ENCODE results near the gene STRN.
"Not testable (repeated sequence)": the region's sequence is repeated elsewhere in the genome, so short reads cannot be mapped to it uniquely, and the experiment has no call there.

Gene STRN

DNA sequence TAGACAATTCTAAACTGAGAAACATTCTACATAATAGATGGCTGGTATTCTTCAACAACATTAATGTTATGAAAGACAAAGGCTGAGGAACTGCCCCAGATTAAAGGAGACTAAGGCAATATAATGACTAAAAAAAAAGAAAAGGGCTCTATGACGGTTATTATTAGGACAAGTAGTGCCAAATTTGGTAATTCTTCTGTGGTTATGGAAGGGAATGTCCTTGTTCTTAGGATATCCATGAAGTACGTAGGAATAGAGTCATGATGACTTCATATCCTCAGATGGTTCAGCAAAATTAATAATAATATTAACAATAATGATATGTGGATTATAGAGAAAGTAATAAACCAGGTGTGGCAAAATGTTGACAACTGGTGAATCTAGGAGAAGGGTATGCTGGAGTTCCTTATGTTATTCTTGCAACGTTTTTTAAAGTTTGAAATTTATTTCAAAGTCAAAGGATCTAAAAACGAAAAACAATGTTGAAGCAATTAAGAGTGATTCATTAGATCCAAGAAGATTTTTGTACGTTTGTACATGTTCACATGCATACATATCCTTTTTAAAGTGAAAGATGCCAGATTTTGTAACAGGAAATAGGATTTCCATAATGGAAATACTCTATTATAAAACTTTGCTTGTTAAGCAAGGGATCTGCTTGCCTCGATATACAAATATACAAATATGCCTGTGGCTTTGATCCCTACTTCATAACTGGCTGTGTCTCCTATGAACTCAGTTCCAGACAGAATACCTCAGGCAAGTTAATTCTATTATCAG, 27.7 kb upstream of the STRN start:
- POLR2A ChIA-PET = no interaction called here
- TF ChIP-seq, protein P1, sequence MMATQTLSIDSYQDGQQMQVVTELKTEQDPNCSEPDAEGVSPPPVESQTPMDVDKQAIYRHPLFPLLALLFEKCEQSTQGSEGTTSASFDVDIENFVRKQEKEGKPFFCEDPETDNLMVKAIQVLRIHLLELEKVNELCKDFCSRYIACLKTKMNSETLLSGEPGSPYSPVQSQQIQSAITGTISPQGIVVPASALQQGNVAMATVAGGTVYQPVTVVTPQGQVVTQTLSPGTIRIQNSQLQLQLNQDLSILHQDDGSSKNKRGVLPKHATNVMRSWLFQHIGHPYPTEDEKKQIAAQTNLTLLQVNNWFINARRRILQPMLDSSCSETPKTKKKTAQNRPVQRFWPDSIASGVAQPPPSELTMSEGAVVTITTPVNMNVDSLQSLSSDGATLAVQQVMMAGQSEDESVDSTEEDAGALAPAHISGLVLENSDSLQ (IDR thresholded peaks at IDR 0.05) = no peak
- no peak for TF ChIP-seq CTBP1 (IDR thresholded peaks at IDR 0.05; ENCODE audit: borderline replicate concordance)
- TF ChIP-seq TARDBP (IDR thresholded peaks at IDR 0.05) = no peak
- no peak for TF ChIP-seq BHLHE40 (IDR thresholded peaks at IDR 0.05; ENCODE audit: borderline replicate concordance)
- TF ChIP-seq L3MBTL2 (conservative IDR thresholded peaks at IDR 0.05) = no peak
- TF ChIP-seq FOXA1 (IDR thresholded peaks at IDR 0.05) = no peak
- no peak for TF ChIP-seq NFRKB (IDR thresholded peaks at IDR 0.05)
- DNase-seq (ENCODE audit: extremely low spot score) = no peak
- CTCF ChIA-PET = no interaction called here

DNA sequence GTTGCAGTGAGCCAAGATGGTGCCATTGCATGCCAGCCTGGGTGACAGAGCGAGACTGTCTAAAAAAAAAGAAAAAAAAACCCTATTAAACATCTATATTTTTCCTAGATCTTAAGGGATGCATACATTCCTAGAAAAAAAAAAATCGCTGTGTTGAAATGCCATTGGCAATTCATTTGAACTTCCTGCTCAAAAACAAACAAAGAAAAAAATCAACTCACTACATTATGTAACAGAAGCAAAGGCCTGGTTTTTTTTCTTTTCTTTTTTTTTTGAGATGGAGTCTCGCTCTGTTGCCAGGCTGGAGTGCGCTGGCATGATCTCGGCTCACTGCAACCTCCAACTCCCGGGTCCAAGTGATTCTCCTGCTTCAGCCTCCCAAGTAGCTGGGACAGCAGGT, 21.7 kb upstream of the STRN start:
- no peak for TF ChIP-seq SP1 (IDR thresholded peaks at IDR 0.05)
- no peak for TF ChIP-seq CTBP1 (IDR thresholded peaks at IDR 0.05; ENCODE audit: borderline replicate concordance)
- no peak for TF ChIP-seq TARDBP (IDR thresholded peaks at IDR 0.05)
- no peak for TF ChIP-seq FOXA1 (IDR thresholded peaks at IDR 0.05)
- TF ChIP-seq FOXK2 (IDR thresholded peaks at IDR 0.05) = no peak
- no peak for TF ChIP-seq HDGF (IDR thresholded peaks at IDR 0.05; ENCODE audit: borderline replicate concordance)
- TF ChIP-seq, protein P1 (IDR thresholded peaks at IDR 0.05) = no peak
- no peak for TF ChIP-seq NFRKB (IDR thresholded peaks at IDR 0.05)
- no peak for DNase-seq (ENCODE audit: extremely low spot score)
- ChIA-PET POLR2A (no interaction called here), CTCF (no interaction called here)

DNA sequence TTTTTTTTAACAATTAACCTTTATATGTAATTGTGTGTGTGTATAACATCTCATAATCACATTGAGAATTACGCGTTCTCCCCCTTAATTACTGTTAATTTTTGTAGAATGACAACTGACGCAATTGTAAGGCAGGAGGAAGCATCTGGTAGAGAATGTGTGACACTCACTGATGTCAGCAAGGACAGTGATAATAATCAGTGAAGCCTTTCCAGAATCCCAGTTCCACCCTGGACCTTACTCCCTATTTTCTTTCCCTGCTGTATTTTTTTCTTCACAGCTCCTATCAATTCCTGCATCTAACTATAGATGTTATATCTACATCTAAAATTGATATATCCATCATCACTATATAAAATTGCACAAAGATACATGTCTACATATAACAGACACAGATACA, 16.1 kb upstream of the STRN start:
- ChIA-PET CTCF (no interaction called here), POLR2A (no interaction called here)
- no peak for DNase-seq (ENCODE audit: extremely low spot score)
- no peak for TF ChIP-seq LEF1 (IDR thresholded peaks at IDR 0.05; ENCODE audit: borderline replicate concordance)
- no peak for TF ChIP-seq CTBP1 (IDR thresholded peaks at IDR 0.05; ENCODE audit: borderline replicate concordance)
- TF ChIP-seq FOXM1 (IDR thresholded peaks at IDR 0.05; ENCODE audit: borderline replicate concordance) = no peak
- no peak for TF ChIP-seq FOXA1 (IDR thresholded peaks at IDR 0.05)
- TF ChIP-seq, protein P1 (IDR thresholded peaks at IDR 0.05) = no peak
- no peak for TF ChIP-seq ELF4 (IDR thresholded peaks at IDR 0.05)
- TF ChIP-seq ARNT (IDR thresholded peaks at IDR 0.05) = no peak
- no peak for TF ChIP-seq BHLHE40 (IDR thresholded peaks at IDR 0.05; ENCODE audit: borderline replicate concordance)
- no peak for TF ChIP-seq L3MBTL2 (conservative IDR thresholded peaks at IDR 0.05)
- TF ChIP-seq FOXK2 (IDR thresholded peaks at IDR 0.05) = no peak
- TF ChIP-seq ZNF384 (IDR thresholded peaks at IDR 0.05) = no peak
- TF ChIP-seq NFRKB (IDR thresholded peaks at IDR 0.05) = no peak
- no peak for TF ChIP-seq HDGF (IDR thresholded peaks at IDR 0.05; ENCODE audit: borderline replicate concordance)

DNA sequence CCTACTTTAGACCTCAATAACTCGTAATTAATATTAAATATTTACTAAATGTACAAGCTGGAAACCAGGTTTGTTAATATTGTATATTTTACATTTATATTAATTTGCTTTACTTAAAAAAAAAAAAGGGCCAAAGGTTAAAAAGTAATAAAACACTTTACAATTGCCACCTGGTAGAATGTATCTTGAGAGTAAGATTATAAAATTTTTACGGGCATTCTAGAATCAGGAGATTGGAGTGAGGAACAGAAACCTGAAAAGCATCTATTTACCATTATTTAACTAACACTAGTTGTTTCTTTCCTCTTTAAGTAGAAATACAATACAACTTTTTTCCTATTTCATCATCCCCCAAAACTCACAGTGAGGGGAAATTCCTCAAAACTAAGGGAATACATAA, 15.6 kb upstream of the STRN start:
- CTCF ChIA-PET = no interaction called here
- TF ChIP-seq ELF4 (IDR thresholded peaks at IDR 0.05) (no peak), L3MBTL2 (conservative IDR thresholded peaks at IDR 0.05) (no peak), FOXM1 (IDR thresholded peaks at IDR 0.05; ENCODE audit: borderline replicate concordance) (no peak), HDGF (IDR thresholded peaks at IDR 0.05; ENCODE audit: borderline replicate concordance) (no peak), SUZ12 (IDR thresholded peaks at IDR 0.05) (no peak), FOXA1 (IDR thresholded peaks at IDR 0.05) (no peak), BHLHE40 (IDR thresholded peaks at IDR 0.05; ENCODE audit: borderline replicate concordance) (no peak), CTBP1 (IDR thresholded peaks at IDR 0.05; ENCODE audit: borderline replicate concordance) (no peak), NFRKB (IDR thresholded peaks at IDR 0.05) (no peak), ARNT (IDR thresholded peaks at IDR 0.05) (no peak), LEF1 (IDR thresholded peaks at IDR 0.05; ENCODE audit: borderline replicate concordance) (no peak), ZNF384 (IDR thresholded peaks at IDR 0.05) (no peak), SP1 (IDR thresholded peaks at IDR 0.05) (no peak), FOXK2 (IDR thresholded peaks at IDR 0.05) (no peak), TARDBP (IDR thresholded peaks at IDR 0.05) (no peak)
- TF ChIP-seq, protein P1 (IDR thresholded peaks at IDR 0.05) = no peak

DNA sequence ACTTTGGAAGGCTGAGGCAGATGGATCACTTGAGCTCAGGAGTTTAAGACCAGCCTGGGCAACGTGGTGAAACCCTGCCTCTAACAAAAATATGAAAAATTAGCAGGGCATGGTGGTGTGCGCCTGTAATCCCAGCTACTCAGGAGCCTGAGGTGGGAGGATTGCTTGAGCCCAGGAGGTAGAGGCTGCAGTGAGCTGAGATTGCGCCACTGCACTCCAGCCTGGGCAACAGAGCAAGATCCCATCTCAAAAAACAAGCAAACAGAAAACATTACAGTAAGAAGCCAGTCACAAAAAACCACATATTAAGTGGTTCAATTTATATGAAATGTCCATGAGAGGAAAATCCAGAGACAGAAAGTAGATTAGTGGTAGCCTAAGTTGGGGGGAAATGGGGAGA, 12.7 kb upstream of the STRN start:
- CTCF ChIA-PET; DNase-seq (ENCODE audit: extremely low spot score); POLR2A ChIA-PET: not testable (repeated sequence)

More for the DNA sequence above, 15.6 kb upstream of the STRN start:
- no peak for DNase-seq (ENCODE audit: extremely low spot score)
- POLR2A ChIA-PET = no interaction called here

DNA sequence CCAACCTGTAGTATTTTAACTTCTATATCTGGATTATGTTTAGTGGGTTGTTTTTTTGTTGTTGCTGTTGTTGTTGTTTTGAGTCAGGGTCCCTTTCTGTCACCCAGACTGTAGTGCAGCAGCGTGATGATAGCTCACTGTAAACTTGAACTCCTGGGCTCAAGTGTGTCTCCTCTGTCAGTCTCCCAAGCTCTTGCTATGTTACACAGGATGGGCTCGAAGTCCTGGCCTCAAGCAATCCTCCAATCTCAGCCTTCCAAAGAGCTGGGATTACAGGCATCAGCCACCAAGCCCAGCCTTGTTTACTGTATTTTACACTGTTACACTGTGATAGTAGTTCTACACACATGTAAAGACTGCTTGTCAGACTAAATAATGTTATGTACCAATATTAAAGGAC, 9.7 kb upstream of the STRN start:
- ChIA-PET CTCF (interaction anchor here (0.6 kb wide), 1 partner anchor 420 kb away, joined by 5 read pairs; no protein-coding TSS in a partner anchor), POLR2A (no interaction called here)
- TF ChIP-seq ELF4 (IDR thresholded peaks at IDR 0.05) (no peak), FOXK2 (IDR thresholded peaks at IDR 0.05) (no peak), CTBP1 (IDR thresholded peaks at IDR 0.05; ENCODE audit: borderline replicate concordance) (no peak), FOXM1 (IDR thresholded peaks at IDR 0.05; ENCODE audit: borderline replicate concordance) (no peak), TARDBP (IDR thresholded peaks at IDR 0.05) (no peak), LEF1 (IDR thresholded peaks at IDR 0.05; ENCODE audit: borderline replicate concordance) (no peak), FOXA1 (IDR thresholded peaks at IDR 0.05) (no peak), L3MBTL2 (conservative IDR thresholded peaks at IDR 0.05) (no peak), BHLHE40 (IDR thresholded peaks at IDR 0.05; ENCODE audit: borderline replicate concordance) (no peak), SUZ12 (IDR thresholded peaks at IDR 0.05) (no peak), NFRKB (IDR thresholded peaks at IDR 0.05) (no peak)
- TF ChIP-seq, protein P1 (IDR thresholded peaks at IDR 0.05) = no peak
- DNase-seq (ENCODE audit: extremely low spot score) = no peak
